HFFc6 (cell line): ENCODE measurements around the gene PPP1R12B. TPM values are rescaled to one million over a fixed set of nuclear protein-coding genes. Genes with fewer than 3 reads are reported as not detected.

Experiments used
- DNase-seq: peaks from one replicate; pipeline ENCODE4 v3.0.0-alpha.2; 2018
- H3K27ac Mint-ChIP-seq: 2 replicates; pipeline ENCODE4 v1.8.0; 2020; ENCODE audit warnings: mild to moderate bottlenecking, mixed read lengths
- H3K27me3 Mint-ChIP-seq: 2 replicates; pipeline ENCODE4 v1.8.0; 2021; ENCODE audit warnings: mild to moderate bottlenecking, moderate library complexity, mixed read lengths; ENCODE audit not compliant: insufficient read depth
- H3K36me3 Mint-ChIP-seq: 2 replicates; pipeline ENCODE4 v1.8.0; 2021; ENCODE audit warnings: low read depth, mixed read lengths
- H3K4me1 Mint-ChIP-seq: 2 replicates; pipeline ENCODE4 v1.8.0; 2020; ENCODE audit warnings: low read depth, mixed read lengths
- H3K4me3 Mint-ChIP-seq: 2 replicates; pipeline ENCODE4 v1.8.0; 2020; ENCODE audit warnings: mild to moderate bottlenecking, moderate library complexity, mixed read lengths
- H3K9me3 Mint-ChIP-seq: 2 replicates; pipeline ENCODE4 v1.8.0; 2020; ENCODE audit warnings: mild to moderate bottlenecking, mixed read lengths
- CTCF ChIP-seq: fragments of 200-600 bp; sonication (generic); IDR thresholded peaks from 2 replicates; pipeline ENCODE4 v1.5.0; 2021; ENCODE audit warnings: antibody characterized with exemption, mild to moderate bottlenecking
- total RNA-seq, 6 experiments: library from RNA; stranded (reverse); fragmentation: NEBNext Ultra II Directional; extraction: Animal tissue kit (Norgen Biotek cat#: 25700); gene quantifications; 2 replicates in 1 of 6; 3 replicates in 5 of 6; pipeline ENCODE4 v1.2.3, GENCODE V29; 2021

Gene PPP1R12B
- total RNA-seq, 6 experiments from 2014 or later = 5.3 to 9.9 (median 6.9) TPM

DNA sequence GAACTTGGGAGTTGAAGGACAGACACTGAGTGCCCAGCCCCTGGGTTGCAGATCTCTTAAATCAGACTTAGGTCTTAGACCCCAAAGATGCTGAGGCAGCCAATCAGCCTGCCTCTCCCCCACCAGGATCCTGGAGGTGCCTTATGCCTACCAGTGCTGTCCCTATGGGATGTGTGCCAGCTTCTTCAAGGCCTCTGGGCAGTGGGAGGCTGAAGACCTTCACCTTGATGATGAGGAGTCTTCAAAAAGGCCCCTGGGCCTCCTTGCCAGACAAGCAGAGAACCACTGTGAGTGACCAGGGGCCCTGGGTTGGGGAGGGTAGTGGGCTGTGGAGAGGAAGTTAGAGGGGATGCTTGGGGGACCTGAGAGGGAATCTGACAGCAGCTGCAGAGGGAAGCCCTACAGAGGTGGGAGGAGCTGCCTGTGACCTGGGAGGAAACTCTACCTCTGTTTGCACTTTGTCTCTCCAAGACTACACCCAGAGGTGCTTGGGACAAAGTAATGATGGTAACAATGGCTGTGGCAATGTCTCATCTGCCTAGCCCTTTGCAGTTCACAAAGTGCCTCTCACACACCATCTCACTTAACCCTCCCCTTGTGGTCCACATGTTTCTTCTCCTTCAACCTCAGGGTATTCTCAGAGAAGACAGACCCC, 38.3 kb upstream of the PPP1R12B start:
- Mint-ChIP-seq H3K27ac (no peak overlapping the region), H3K36me3 (no peaks in the 10 kb centered on the region), H3K4me1 (no peaks in the 10 kb centered on the region), H3K4me3 (no peak overlapping the region), H3K9me3 (no peaks in the 10 kb centered on the region), H3K27me3 (peaks cover 62% of the 10 kb centered on the region)
- no peak for DNase-seq
- TF ChIP-seq CTCF = no peak

DNA sequence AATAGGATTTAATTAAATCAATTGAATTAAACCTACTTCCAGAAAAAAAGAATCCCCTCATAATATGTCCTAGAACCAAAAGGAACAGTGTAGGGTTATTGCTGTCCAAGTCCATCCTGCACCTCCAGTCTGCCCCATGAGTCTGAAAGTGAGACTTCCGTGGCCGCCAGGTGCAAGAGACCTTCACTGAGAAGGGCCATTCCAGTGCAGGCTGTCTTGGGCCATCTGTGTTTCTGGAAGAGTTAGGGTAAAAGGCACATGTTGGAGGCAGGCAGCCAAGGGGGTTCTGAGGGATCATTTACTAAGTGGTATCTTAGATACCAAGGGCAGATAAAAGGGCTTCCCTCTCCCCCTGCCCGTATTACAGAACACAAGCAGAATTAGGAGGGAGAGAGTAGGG, 37.8 kb upstream of the PPP1R12B start:
- no peaks in the 10 kb centered on the region for H3K4me1 Mint-ChIP-seq
- H3K36me3 Mint-ChIP-seq = no peaks in the 10 kb centered on the region
- H3K4me3 Mint-ChIP-seq = no peak overlapping the region
- H3K9me3 Mint-ChIP-seq = no peaks in the 10 kb centered on the region
- peaks cover 56% of the 10 kb centered on the region for H3K27me3 Mint-ChIP-seq
- TF ChIP-seq CTCF = no peak
- no peak for DNase-seq
- H3K27ac Mint-ChIP-seq = no peak overlapping the region

GRCh38 chr1:202311875-202312635, 36.4 kb upstream of the PPP1R12B start:
- no peak for DNase-seq
- Mint-ChIP-seq H3K36me3 (no peaks in the 10 kb centered on the region), H3K27me3 (peaks cover 47% of the 10 kb centered on the region), H3K9me3 (no peaks in the 10 kb centered on the region), H3K27ac (no peak overlapping the region), H3K4me3 (no peak overlapping the region), H3K4me1 (no peaks in the 10 kb centered on the region)
- no peak for TF ChIP-seq CTCF

- no peak overlapping the region for H3K4me3 Mint-ChIP-seq
- no peaks in the 10 kb centered on the region for H3K4me1 Mint-ChIP-seq
Observed at GRCh38 chr1:202315576-202316168, 32.8 kb upstream of the PPP1R12B start.

DNA sequence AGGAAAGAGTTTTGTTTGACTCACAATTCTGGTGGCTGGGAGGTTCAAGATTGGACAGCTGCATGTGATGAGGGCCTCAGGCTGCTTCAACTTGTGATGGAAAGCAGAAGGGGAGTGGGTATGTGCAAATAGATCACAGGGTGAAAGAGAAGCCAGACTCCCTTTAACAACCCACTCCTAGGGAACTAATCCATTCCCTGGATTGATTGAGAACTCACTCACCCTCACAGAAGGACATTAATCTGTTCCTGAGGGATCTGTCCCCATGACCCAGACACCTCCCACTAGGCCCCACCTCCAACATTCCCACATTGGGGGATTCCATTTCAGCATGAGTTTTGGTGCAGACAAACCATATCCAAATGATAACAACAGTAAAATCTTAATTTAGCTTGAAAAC, 32.3 kb upstream of the PPP1R12B start:
- Mint-ChIP-seq H3K27me3 (peaks cover 40% of the 10 kb centered on the region), H3K9me3 (no peaks in the 10 kb centered on the region), H3K4me1 (no peaks in the 10 kb centered on the region), H3K4me3 (no peak overlapping the region), H3K36me3 (no peaks in the 10 kb centered on the region), H3K27ac (no peak overlapping the region)
- DNase-seq = no peak
- TF ChIP-seq CTCF = no peak

More at GRCh38 chr1:202315576-202316168, 32.8 kb upstream of the PPP1R12B start:
- Mint-ChIP-seq H3K9me3 (no peaks in the 10 kb centered on the region), H3K36me3 (no peaks in the 10 kb centered on the region), H3K27me3 (peaks cover 40% of the 10 kb centered on the region), H3K27ac (no peak overlapping the region)
- DNase-seq = peak; percentile 36
- TF ChIP-seq CTCF = peak; percentile 93
